HUDEP-2 (cell line): ENCODE results near the gene ACOT9.
"Not testable (repeated sequence)": the region's sequence is repeated elsewhere in the genome, so short reads cannot be mapped to it uniquely, and the experiment has no call there.

Experiments
- DNase-seq, 76 experiments: peaks; one replicate each; lab custom pipeline; 2025; ENCODE audit not compliant: unreplicated experiment in 76 of 76; lab: John Stamatoyannopoulos, UW

The ACOT9 gene

GRCh38 chrX:23742697-23743622, at the start of gene ACOT9:
Gene ACOT9, minus strand, starts transcription at chrX:23743276. Its CDS starts 132 bp downstream, at chrX:23743144.
- DNase-seq, result peak in 75 of 76 experiments; percentile 6 to 86 (median 68)

- no peak for DNase-seq
Measured at GRCh38 chrX:23790155-23790497, 47.0 kb upstream of the ACOT9 start.

- no peak for DNase-seq
Measured at GRCh38 chrX:23789386-23790154, 46.5 kb upstream of the ACOT9 start.

- no peak for DNase-seq
Measured at GRCh38 chrX:23788946-23789345, 45.9 kb upstream of the ACOT9 start.

GRCh38 chrX:23788521-23788920, 45.4 kb upstream of the ACOT9 start:
- no peak for DNase-seq

GRCh38 chrX:23787745-23788118, 44.7 kb upstream of the ACOT9 start:
- DNase-seq, result no peak

- DNase-seq, result no peak
Measured at GRCh38 chrX:23786268-23786815, 43.3 kb upstream of the ACOT9 start.

GRCh38 chrX:23785580-23785979, 42.5 kb upstream of the ACOT9 start:
- no peak for DNase-seq

GRCh38 chrX:23784470-23785331, 41.6 kb upstream of the ACOT9 start:
- DNase-seq, result peak in 18 of 76 experiments; percentile 0 to 53 (median 8)

GRCh38 chrX:23783589-23784469, 40.8 kb upstream of the ACOT9 start:
- DNase-seq, result peak in 3 of 76 experiments; percentile 0 to 35 (median 0)

GRCh38 chrX:23782863-23783588, 40.0 kb upstream of the ACOT9 start, which contains the start of gene SAT1:
Gene SAT1, plus strand, starts transcription at chrX:23783173. Its CDS starts 179 bp downstream, at chrX:23783352.
- DNase-seq, result peak; percentile 22 to 93 (median 86)

GRCh38 chrX:23782455-23782854, 39.4 kb upstream of the ACOT9 start:
- no peak for DNase-seq

- DNase-seq, result no peak
Measured at GRCh38 chrX:23779025-23779424, 35.9 kb upstream of the ACOT9 start.

GRCh38 chrX:23776363-23776762, 33.3 kb upstream of the ACOT9 start:
- DNase-seq, result no peak

GRCh38 chrX:23773601-23774175, 30.6 kb upstream of the ACOT9 start:
- no peak for DNase-seq

- DNase-seq, result not testable (repeated sequence)
Measured at GRCh38 chrX:23771086-23771485, 28.0 kb upstream of the ACOT9 start.

GRCh38 chrX:23770142-23770541, 27.1 kb upstream of the ACOT9 start:
- no peak for DNase-seq
